Neural progenitor cell (in vitro differentiated cells): ENCODE results near the gene CXCL5. TPM values are rescaled to one million over a fixed set of nuclear protein-coding genes. Genes with fewer than 3 reads are reported as not detected.

Source experiments
- DNase-seq: peaks from one replicate; pipeline ENCODE4 v3.0.0-alpha.2; 2016; ENCODE audit warnings: low spot score
- H2AFZ ChIP-seq: fragments of 200-600 bp; sonication (generic); replicated peaks from 2 replicates; pipeline ENCODE4 v1.6.1; 2016; ENCODE audit warnings: antibody characterized with exemption
- H3F3A ChIP-seq: fragments of 200-600 bp; sonication (generic); 2 replicates; pipeline ENCODE4 v1.6.1; 2016; ENCODE audit warnings: antibody characterized with exemption, low read depth
- H3K27ac ChIP-seq: fragments of 200-600 bp; sonication (generic); 2 replicates; pipeline ENCODE4 v1.5.1; 2016; ENCODE audit warnings: mild to moderate bottlenecking
- H3K27me3 ChIP-seq: fragments of 200-600 bp; sonication (generic); 2 replicates; pipeline ENCODE4 v1.6.1; 2016; ENCODE audit warnings: mild to moderate bottlenecking, moderate library complexity
- H3K36me3 ChIP-seq: fragments of 200-600 bp; sonication (generic); 2 replicates; pipeline ENCODE4 v1.5.1; 2016
- H3K4me1 ChIP-seq: fragments of 200-600 bp; sonication (generic); 2 replicates; pipeline ENCODE4 v1.6.1; 2016; ENCODE audit warnings: mixed run types
- H3K4me2 ChIP-seq: fragments of 200-600 bp; sonication (generic); 2 replicates; pipeline ENCODE4 v1.6.1; 2016
- H3K4me3 ChIP-seq: fragments of 200-600 bp; sonication (generic); 2 replicates; pipeline ENCODE4 v1.5.1; 2016
- H3K79me2 ChIP-seq: fragments of 200-600 bp; sonication (generic); 2 replicates; pipeline ENCODE4 v1.6.1; 2016; ENCODE audit warnings: low read depth
- H3K9ac ChIP-seq: fragments of 200-600 bp; sonication (generic); 2 replicates; pipeline ENCODE4 v1.6.1; 2016
- H3K9me3 ChIP-seq: fragments of 200-600 bp; sonication (generic); 2 replicates; pipeline ENCODE4 v1.5.1; 2016; ENCODE audit warnings: low read depth
- H4K20me1 ChIP-seq: fragments of 200-600 bp; sonication (generic); 2 replicates; pipeline ENCODE4 v1.6.1; 2016; ENCODE audit warnings: low read depth
- H3K27ac Mint-ChIP-seq: 3 replicates; pipeline ENCODE4 v1.8.0; 2021; ENCODE audit warnings: mixed read lengths
- H3K27me3 Mint-ChIP-seq: 2 replicates; pipeline ENCODE4 v1.8.0; 2022; ENCODE audit warnings: low read depth, mild to moderate bottlenecking, inconsistent platforms, moderate library complexity, mixed read lengths; ENCODE audit not compliant: insufficient read depth
- H3K36me3 Mint-ChIP-seq: 3 replicates; pipeline ENCODE4 v1.8.0; 2021; ENCODE audit warnings: mixed read lengths
- H3K4me1 Mint-ChIP-seq: 3 replicates; pipeline ENCODE4 v1.8.0; 2021; ENCODE audit warnings: mixed read lengths
- H3K4me3 Mint-ChIP-seq: 3 replicates; pipeline ENCODE4 v1.8.0; 2021; ENCODE audit warnings: mild to moderate bottlenecking, moderate library complexity, mixed read lengths
- H3K9me3 Mint-ChIP-seq: 3 replicates; pipeline ENCODE4 v1.8.0; 2020; ENCODE audit warnings: mixed read lengths
- EZH2 ChIP-seq: fragments of 200-600 bp; sonication (generic); IDR thresholded peaks from 2 replicates; pipeline ENCODE4 v1.6.1; 2017; ENCODE audit warnings: antibody characterized with exemption, mild to moderate bottlenecking, moderate library complexity
- EZH2phosphoT487 ChIP-seq: fragments of 200-600 bp; sonication (generic); IDR thresholded peaks from 2 replicates; pipeline ENCODE4 v1.6.1; 2017; ENCODE audit warnings: antibody characterized with exemption
- total RNA-seq: library from RNA; depleted of rRNA; stranded (reverse); fragments of >200 nt; gene quantifications from 2 replicates; pipeline ENCODE4 v1.2.3, GENCODE V29; 2015; ENCODE audit warnings: low replicate concordance
- TF ChIP-seq, protein P1 (sequence below): fragments of 200-600 bp; sonication (generic); IDR thresholded peaks from 2 replicates; pipeline ENCODE4 v1.5.1; 2017; ENCODE audit warnings: antibody characterized with exemption, mild to moderate bottlenecking

Gene CXCL5
- total RNA-seq, 1 donor from 2014 or later: 0.15 TPM

GRCh38 chr4:74031576-74031975 is 33.1 kb upstream of the CXCL5 start:
- H2AFZ ChIP-seq: peak overlapping the region; percentile 28
- Mint-ChIP-seq H3K4me1 (no peaks in the 10 kb centered on the region), H3K36me3 (no peaks in the 10 kb centered on the region), H3K27ac (no peak overlapping the region), H3K4me3 (no peak overlapping the region), H3K27me3 (no peaks in the 10 kb centered on the region), H3K9me3 (no peaks in the 10 kb centered on the region)
- no peak for DNase-seq
- TF ChIP-seq, protein P1, sequence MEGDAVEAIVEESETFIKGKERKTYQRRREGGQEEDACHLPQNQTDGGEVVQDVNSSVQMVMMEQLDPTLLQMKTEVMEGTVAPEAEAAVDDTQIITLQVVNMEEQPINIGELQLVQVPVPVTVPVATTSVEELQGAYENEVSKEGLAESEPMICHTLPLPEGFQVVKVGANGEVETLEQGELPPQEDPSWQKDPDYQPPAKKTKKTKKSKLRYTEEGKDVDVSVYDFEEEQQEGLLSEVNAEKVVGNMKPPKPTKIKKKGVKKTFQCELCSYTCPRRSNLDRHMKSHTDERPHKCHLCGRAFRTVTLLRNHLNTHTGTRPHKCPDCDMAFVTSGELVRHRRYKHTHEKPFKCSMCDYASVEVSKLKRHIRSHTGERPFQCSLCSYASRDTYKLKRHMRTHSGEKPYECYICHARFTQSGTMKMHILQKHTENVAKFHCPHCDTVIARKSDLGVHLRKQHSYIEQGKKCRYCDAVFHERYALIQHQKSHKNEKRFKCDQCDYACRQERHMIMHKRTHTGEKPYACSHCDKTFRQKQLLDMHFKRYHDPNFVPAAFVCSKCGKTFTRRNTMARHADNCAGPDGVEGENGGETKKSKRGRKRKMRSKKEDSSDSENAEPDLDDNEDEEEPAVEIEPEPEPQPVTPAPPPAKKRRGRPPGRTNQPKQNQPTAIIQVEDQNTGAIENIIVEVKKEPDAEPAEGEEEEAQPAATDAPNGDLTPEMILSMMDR: no peak
- no peak for TF ChIP-seq EZH2phosphoT487
- TF ChIP-seq EZH2: no peak
- no peaks in the 10 kb centered on the region for H3F3A ChIP-seq
- no peaks in the 10 kb centered on the region for H3K9me3 ChIP-seq
- H3K4me1 ChIP-seq: no peaks in the 10 kb centered on the region
- H3K4me2 ChIP-seq: no peak overlapping the region
- no peak overlapping the region for H3K4me3 ChIP-seq
- no peaks in the 10 kb centered on the region for H3K79me2 ChIP-seq
- no peak overlapping the region for H3K9ac ChIP-seq
- no peaks in the 10 kb centered on the region for H3K36me3 ChIP-seq
- H3K27ac ChIP-seq: no peak overlapping the region
- H3K27me3 ChIP-seq: no peaks in the 10 kb centered on the region
- no peaks in the 10 kb centered on the region for H4K20me1 ChIP-seq

- Mint-ChIP-seq H3K4me3 (no peak overlapping the region), H3K27ac (no peak overlapping the region), H3K27me3 (no peaks in the 10 kb centered on the region), H3K9me3 (no peaks in the 10 kb centered on the region), H3K4me1 (no peaks in the 10 kb centered on the region), H3K36me3 (no peaks in the 10 kb centered on the region)
- Histone ChIP-seq H3K79me2 (no peaks in the 10 kb centered on the region), H3K9me3 (no peaks in the 10 kb centered on the region), H4K20me1 (no peaks in the 10 kb centered on the region), H3K9ac (no peak overlapping the region), H3K27ac (no peak overlapping the region), H3K27me3 (no peaks in the 10 kb centered on the region), H3F3A (no peaks in the 10 kb centered on the region), H3K36me3 (no peaks in the 10 kb centered on the region), H2AFZ (no peak overlapping the region), H3K4me1 (no peaks in the 10 kb centered on the region), H3K4me3 (no peak overlapping the region), H3K4me2 (no peak overlapping the region)
- TF ChIP-seq, protein P1: no peak
- TF ChIP-seq EZH2 (no peak), EZH2phosphoT487 (no peak)
- DNase-seq: no peak
These were observed 31.8 kb upstream of the CXCL5 start for GRCh38 chr4:74030285-74030684.

DNA sequence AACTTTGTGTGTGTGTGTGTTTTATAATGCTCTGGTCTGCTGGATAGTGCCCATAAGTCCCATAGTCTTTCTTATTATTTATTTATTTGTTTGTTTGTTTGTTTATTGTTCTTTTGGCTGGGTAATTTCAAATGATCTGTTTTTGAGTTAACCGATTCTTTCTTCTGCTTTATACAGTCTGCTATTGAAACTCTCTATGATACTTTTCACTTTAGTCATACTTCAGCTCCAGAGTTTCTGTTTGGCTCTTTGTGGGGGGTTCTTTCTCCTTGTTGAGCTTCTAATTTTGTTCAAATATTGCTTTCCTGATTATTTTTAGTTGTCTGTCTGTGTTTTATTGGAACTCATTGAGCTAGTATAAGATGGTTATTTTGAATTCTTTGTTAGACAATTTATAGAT is 30.0 kb upstream of the CXCL5 start:
- H3K27me3 Mint-ChIP-seq: no peaks in the 10 kb centered on the region
- no peak for DNase-seq
- H3K36me3 ChIP-seq: no peaks in the 10 kb centered on the region
- H3K27ac Mint-ChIP-seq: no peak overlapping the region
- H3K9me3 ChIP-seq: no peaks in the 10 kb centered on the region
- H3K4me3 ChIP-seq: no peak overlapping the region
- no peaks in the 10 kb centered on the region for H3K9me3 Mint-ChIP-seq
- H3K27me3 ChIP-seq: no peaks in the 10 kb centered on the region
- no peaks in the 10 kb centered on the region for H3K79me2 ChIP-seq
- H3K4me2 ChIP-seq: no peak overlapping the region
- H3K36me3 Mint-ChIP-seq: no peaks in the 10 kb centered on the region
- H3K4me1 ChIP-seq: no peaks in the 10 kb centered on the region
- H3K9ac ChIP-seq: no peak overlapping the region
- H3K4me1 Mint-ChIP-seq: no peaks in the 10 kb centered on the region
- peak overlapping the region; percentile 1 for H2AFZ ChIP-seq
- H3F3A ChIP-seq: no peaks in the 10 kb centered on the region
- no peak overlapping the region for H3K4me3 Mint-ChIP-seq
- H3K27ac ChIP-seq: no peak overlapping the region
- no peak for TF ChIP-seq EZH2phosphoT487
- TF ChIP-seq, protein P1: no peak
- no peak for TF ChIP-seq EZH2
- H4K20me1 ChIP-seq: no peaks in the 10 kb centered on the region

DNA sequence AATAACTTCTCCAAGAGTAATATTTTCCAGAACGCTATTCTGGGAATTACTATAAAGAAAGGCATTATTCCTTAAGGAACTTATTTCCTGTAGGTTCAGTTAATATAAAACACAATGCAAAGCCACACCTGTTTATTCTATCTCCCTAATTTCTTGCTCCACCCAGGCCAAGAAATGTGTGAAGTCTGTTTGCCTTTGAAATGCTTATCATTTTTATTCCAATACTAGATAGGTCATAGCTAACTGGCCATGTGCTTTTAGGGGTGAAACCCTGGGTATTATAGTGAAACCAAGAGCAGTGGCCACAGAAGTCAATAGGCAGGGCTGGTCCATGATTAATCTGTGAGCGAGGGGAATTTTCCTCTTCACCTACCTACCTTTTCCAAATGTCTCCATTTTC is 25.2 kb upstream of the CXCL5 start:
- Histone ChIP-seq H3F3A (no peaks in the 10 kb centered on the region), H3K4me1 (no peaks in the 10 kb centered on the region), H3K27ac (no peak overlapping the region), H3K4me3 (no peak overlapping the region), H3K27me3 (no peaks in the 10 kb centered on the region), H3K4me2 (no peak overlapping the region), H4K20me1 (no peaks in the 10 kb centered on the region), H3K9ac (no peak overlapping the region), H3K9me3 (no peaks in the 10 kb centered on the region), H2AFZ (no peak overlapping the region), H3K79me2 (no peaks in the 10 kb centered on the region), H3K36me3 (no peaks in the 10 kb centered on the region)
- H3K4me3 Mint-ChIP-seq: no peak overlapping the region
- no peak overlapping the region for H3K27ac Mint-ChIP-seq
- H3K36me3 Mint-ChIP-seq: no peaks in the 10 kb centered on the region
- no peaks in the 10 kb centered on the region for H3K9me3 Mint-ChIP-seq
- no peak for DNase-seq
- TF ChIP-seq EZH2 (no peak), EZH2phosphoT487 (no peak)
- TF ChIP-seq, protein P1: no peak
- no peaks in the 10 kb centered on the region for H3K4me1 Mint-ChIP-seq
- no peaks in the 10 kb centered on the region for H3K27me3 Mint-ChIP-seq
